Right renal cortex interstitium (tissue), 3 donors: ENCODE data around the gene BRD7. TPM values are rescaled to one million over a fixed set of nuclear protein-coding genes. Genes with fewer than 3 reads are reported as not detected.

ENCODE experiments used
- polyA plus RNA-seq, 3 donors: library from polyadenylated mRNA; unstranded; fragments of 120-200 nt; gene quantifications; one replicate each; pipeline ENCODE4 v1.2.1, GENCODE V29; 2013; ENCODE audit not compliant: insufficient read length in 3 of 3

Gene BRD7
- polyA plus RNA-seq, 3 donors, result 123 to 155 (median 139) TPM

Other genes starting within 250 kb of the BRD7 start
- gene TENT4B, start 215.7 kb downstream of the BRD7 start, polyA plus RNA-seq, result 10 to 100 TPM; 15.8 to 17.9 (median 16.3) TPM
- gene ADCY7, start 102.4 kb downstream of the BRD7 start, polyA plus RNA-seq, result 1 to 10 TPM; 6.5 to 7.0 (median 6.6) TPM
- 10 to 100 TPM in 2 of 3 donors, 1 to 10 TPM in 1; 9.3 to 11.2 (median 10.4) TPM for gene NKD1, start 179.4 kb upstream of the BRD7 start, polyA plus RNA-seq